Frontal cortex (tissue), 4 donors: ENCODE data around the gene GPD1. TPM values are rescaled to one million over a fixed set of nuclear protein-coding genes. Genes with fewer than 3 reads are reported as not detected.
"Not testable (repeated sequence)": the region's sequence is repeated elsewhere in the genome, so short reads cannot be mapped to it uniquely, and the experiment has no call there.

Experiments
- DNase-seq, 2 donors: peaks; one replicate each; pipeline ENCODE4 v3.0.0; 2012; ENCODE audit warnings: low spot score in 2 of 2
- FAIRE-seq: peaks from 2 replicates; lab custom pipeline; 2012; peaks lifted over from hg19 to GRCh38; lab: Jason Lieb, UNC
- total RNA-seq: library from RNA; depleted of rRNA; stranded (reverse); fragments of >200 nt; gene quantifications from one replicate; pipeline ENCODE4 v1.2.3, GENCODE V29; 2014
- donor health status: control.
- donor health status: control.
- donor health status: control.

GPD1 gene
- total RNA-seq, 1 donor from 2014 or later, result 9.4 TPM

DNA sequence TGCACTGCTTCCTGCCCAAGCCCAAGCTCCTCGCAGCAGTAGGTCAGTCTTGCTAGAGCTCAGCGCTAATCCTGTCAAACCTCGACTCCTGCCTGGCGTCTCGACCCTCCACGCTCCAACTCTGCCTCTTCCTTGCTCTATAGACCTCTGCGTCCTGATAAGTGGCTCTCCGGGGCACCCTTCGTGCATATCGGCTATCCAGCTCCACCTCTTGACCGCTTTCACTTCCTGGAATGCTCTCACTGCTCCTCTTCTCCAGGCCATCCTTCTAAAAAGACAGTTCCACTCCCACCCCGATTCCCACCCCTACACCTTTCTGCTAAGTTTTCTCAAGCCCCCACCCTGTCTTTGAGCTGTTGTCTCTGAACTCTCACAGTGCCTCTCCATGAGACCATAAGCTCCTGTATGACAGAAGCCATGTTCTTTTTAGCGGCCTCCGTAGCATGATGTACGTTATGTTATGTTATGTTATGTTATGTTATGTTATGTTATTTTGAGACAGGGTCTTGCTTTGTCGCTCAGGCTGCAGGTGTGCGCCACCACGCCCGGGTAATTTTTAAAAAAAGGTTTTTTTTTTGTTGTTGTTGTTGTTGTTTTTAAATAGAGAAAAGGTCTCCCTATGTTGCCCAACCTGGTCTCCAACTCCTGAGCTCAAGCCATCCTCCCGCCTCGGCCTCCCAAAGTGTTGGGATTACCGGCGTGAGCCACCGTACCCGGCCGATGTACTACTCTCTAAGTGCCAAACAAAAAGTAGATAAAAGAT lies 8.8 kb downstream of the GPD1 start:
- DNase-seq (peak in 1 of 2 donors; percentile 43), FAIRE-seq (no peak)

DNA sequence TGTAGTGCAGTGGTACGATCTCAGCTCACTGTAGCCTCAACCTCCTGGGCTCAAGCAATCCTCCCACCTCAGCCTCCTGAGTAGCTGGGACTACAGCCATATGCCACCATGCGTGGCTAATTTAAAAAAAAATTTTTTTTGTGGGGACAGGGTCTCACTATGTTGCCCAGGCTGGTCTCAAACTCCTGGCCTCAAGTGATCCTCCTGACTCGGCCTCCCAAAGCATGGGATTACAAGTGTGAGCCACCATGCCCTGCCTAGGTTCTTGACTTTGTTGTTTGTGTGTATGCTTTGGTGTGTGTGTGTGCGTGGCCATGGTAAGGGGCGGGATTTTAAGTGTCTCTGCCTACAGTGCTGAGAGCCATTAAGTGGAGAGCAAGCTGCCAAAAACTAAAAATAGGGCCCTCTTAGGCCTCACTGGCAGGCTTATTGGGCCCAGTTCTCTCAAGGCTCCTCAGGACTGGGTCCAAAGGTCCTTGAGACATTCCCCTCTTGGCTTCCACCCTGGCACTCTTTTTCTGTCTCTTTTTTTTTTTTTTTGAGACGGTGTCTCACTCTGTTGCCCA lies 13.3 kb downstream of the GPD1 start:
- no peak for DNase-seq
- FAIRE-seq, result no peak

DNA sequence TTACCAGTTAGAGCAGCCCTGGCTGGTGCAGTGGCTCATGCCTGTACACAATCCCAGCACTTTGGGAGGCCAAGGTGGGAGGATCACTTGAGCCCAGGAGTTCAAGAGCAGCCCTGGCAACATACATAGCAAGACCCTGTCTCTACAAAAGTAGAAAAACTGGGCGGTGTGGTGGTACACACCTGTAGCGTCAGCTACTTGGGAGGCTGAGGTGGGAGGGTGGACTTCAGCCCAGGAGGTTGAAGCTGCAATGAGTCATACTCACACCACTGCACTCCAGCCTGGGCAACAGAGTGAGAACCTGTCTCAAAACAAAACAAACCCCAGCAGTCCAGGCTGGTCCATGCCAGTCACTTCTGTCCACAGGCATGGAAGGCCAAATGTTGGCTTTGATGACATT lies 15.6 kb downstream of the GPD1 start:
- FAIRE-seq, result no peak
- DNase-seq, result no peak

DNA sequence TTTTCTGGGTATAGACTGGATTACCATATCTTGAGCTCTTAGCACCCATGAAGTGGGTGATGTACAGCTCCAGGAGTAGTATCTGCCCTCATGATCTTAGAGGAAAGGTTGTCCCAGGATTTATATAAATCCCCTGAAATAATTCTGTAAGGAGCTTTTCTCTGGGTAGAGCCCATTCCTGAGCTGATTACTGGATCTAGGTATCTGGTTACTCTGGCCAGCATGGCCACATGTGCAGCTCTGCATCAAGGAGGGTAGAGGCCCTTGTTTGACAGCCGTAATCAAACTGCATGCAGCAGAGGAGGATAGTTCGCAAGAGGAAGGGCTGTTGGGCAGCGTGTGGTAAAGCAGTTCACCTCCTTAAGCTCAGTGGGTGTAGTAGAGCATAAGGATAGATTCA lies 16.7 kb downstream of the GPD1 start:
- FAIRE-seq, result no peak
- DNase-seq, result no peak

DNA sequence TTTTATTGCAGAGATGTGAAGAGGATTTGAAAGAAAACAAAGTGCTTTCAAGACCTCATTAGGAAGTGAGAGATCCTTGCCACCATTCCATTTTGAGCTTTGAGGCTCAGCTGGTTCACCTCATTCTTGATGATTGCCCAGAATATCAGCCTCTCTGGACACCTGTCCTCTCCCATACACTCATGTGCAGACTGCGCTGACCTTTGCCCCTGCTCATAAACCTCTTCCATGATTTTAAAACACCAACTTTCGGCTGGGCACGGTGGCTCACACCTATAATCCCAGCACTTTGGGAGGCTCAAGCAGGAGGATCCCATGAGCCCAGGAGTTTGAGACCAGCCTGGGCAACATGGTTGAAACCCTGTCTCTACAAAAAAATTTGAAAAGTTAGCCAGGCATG lies 17.1 kb downstream of the GPD1 start:
- FAIRE-seq (no peak), DNase-seq (no peak)

DNA sequence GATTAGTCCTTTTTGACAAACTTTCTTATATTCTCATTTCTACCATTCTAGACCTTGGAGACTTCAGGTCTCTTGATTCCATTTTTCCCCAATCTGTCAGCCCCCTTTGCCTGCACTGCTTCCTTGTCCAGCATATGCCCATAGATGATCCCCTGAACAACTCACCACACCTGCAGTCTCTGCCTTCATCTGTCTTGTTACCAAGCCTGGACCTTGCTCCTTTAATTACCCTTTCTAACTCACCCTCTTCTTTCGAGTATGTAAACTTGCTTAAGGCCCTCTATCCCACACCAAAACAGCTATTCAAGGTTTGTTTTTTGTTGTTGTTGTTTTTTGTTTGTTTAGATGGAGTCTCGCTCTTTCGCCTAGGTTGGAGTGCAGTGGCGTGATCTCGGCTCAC lies 17.8 kb downstream of the GPD1 start:
- FAIRE-seq, result no peak
- DNase-seq, result no peak

DNA sequence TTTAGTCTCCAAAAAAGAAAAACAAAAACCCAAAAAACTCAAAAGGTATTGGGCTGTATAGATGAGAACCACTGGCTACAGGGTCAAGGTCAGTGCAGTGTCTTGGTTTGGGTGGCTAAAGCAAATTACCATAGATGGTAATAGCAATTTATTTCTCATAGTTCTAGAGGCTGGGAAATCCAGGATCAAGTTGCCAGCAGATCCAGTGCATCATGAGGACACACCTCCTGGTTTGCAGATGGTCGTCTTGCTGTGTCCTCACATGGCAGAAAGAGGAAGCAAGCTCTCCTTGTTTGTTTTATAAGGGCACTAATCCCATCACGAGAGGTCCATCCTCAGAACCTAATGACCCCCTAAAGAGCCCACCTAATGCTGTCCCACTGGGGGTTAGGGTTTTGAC lies 19.4 kb downstream of the GPD1 start:
- FAIRE-seq (no peak), DNase-seq (no peak)

DNA sequence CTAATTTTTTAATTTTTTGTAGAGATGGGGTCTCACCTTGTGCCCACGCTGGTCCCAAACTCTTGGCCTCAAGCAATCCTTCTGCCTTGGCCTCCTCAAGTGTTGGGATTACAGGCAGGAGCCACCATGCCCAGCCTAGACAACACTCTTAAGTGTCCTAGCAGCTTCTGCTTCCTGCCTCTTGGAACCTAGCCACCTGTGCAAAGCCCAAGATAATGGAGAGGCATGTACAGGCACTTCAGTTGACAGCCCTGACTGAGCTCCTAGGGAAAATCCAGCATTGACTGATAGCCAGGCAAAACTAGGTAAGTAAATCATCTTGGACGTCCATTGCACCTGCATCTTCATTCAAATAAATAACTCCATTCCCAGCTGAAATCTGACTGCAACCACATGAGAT lies 23.7 kb downstream of the GPD1 start:
- no peak for DNase-seq
- no peak for FAIRE-seq

DNA sequence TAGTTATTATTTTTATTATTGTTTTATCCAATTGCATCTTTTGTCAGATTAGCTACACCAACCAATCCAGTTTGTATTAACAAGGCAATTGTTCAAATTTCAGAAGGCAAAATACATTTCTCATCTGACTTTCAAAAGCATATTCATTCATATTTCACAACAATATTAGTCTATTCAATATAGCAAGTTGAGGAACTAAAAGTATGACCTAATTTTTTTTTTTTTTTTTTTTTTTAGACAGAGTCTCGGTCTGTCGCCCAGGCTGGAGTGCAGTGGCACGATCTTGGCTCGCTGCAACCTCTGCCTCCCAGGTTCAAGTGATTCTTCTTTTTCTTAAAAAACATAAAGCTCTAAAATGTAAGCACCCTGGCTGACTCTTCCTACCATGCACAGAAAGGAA lies 25.5 kb downstream of the GPD1 start:
- no peak for FAIRE-seq
- DNase-seq, result no peak

DNA sequence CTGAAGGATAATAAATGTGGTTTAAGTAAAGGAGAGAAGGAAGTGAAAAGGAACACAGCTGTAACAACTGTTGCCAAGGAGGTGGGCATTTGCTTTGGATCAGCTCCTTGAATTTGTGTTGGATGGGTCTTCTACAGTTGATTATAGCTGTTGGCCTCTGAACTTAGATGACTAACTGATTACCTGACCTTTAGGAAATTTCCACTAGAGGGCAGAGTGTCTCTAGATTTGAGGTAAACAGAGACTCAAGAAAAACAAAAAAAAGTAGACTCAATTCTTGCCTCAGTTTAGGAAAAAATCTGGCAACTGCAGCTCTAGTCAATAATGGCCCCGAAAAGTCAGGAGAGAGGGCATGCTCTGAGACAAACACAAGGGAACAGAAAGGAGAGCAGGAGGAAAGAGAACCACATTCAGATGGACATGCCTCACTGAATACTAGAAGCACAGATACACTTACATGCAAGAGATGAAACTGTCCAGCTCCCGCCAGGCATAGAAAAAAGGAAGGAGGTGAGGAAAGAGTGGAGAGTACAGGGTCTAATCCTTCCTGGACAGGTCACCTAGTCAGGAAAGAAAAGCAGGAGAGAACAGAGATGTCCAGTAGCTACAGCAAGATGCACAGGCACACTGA lies 28.8 kb downstream of the GPD1 start:
- DNase-seq, result no peak
- FAIRE-seq, result no peak

DNA sequence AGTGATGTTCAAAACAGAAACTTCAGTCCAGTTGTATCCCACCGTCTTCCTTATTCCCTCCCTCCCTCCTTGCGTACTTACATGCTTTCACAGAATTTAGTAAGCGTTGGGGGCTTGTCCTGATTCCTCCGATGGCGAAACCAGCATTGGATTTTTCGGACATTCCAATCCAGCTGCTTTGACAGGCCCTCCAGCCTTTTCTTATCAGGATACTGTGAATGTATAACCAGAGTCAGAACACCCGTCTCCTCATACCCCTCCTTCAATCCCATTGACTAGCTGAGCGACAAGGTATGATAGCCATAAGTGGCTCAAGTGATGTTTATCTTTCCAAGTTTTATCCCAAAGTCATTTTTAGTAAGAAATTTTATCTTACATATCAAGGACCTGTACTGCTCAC lies 39.2 kb downstream of the GPD1 start:
- no peak for DNase-seq
- no peak for FAIRE-seq

DNA sequence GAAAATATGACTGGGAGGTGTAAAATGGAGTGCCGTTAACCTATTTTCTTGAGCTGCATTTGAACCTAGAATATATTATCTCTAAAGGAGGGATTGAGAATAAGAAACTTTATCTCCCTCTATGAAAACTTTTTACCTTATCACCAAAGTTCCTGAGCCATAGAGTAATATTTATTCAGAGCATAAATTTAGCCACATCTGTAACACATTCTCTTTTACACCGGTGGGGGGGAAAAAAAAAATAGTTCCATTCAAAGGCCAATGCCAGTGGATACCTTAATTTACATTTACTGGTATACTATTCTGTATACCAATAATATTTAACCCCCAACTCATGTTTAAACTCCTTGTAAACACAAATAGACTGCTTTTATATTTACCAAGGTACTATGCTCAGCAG lies 41.6 kb downstream of the GPD1 start:
- DNase-seq (no peak), FAIRE-seq (no peak)

DNA sequence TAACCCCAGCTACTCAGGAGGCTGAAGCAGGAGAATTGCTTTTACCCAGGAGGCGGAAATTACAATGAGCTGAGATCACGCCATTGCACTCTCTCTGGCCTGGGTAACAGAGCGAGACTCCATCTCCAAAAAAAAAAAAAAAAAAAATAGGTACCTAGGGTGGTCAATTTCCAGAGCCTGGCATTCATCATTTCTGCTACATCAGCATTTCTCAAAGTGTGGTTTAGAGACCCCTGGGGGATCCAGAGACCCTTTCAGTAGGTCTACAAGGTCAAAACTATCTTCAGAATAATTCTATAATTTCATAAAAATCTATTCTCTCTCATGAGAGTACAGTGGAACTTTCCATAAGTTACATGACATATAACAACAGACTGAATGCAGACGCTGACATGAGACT lies 43.5 kb downstream of the GPD1 start:
- FAIRE-seq, result no peak
- DNase-seq, result no peak

DNA sequence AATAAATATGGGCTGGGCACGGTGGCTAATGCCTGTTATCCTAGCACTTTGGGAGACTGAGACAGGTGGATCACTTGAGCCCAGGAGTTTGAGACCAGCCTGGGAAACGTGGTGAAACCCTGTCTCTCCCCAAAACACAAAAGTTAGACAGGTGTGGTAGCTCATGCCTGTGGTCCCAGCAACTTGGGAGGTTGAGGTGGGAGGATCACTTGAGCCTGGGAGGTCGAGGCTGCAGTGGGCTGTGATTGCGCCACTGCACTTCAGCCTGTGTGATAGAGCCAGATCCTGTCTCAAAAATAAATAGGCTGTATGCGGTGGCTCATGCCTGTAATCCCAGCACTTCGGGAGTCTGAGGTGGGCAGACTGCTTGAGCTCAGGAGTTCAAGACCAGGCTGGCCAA lies 44.2 kb downstream of the GPD1 start:
- not testable (repeated sequence) for DNase-seq, FAIRE-seq

DNA sequence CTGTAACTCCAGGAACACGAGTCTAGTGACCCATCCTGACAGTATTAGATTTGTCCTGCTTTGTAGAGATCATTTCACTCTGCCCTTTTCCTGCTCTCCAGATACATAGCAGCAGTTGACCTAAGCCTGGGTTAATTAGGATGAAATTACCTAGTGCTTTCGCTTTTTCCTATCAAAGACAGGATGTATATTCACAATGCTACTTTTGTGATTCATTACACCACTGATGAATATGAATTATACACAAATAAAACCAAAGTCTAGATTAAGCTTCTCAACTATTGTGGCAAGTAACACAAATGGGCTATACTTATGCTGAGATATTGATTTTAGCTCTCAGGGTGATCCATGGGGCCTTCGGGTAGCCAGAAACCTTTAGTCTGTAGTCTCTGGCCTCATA lies 45.5 kb downstream of the GPD1 start:
- DNase-seq, result no peak
- FAIRE-seq, result no peak

DNA sequence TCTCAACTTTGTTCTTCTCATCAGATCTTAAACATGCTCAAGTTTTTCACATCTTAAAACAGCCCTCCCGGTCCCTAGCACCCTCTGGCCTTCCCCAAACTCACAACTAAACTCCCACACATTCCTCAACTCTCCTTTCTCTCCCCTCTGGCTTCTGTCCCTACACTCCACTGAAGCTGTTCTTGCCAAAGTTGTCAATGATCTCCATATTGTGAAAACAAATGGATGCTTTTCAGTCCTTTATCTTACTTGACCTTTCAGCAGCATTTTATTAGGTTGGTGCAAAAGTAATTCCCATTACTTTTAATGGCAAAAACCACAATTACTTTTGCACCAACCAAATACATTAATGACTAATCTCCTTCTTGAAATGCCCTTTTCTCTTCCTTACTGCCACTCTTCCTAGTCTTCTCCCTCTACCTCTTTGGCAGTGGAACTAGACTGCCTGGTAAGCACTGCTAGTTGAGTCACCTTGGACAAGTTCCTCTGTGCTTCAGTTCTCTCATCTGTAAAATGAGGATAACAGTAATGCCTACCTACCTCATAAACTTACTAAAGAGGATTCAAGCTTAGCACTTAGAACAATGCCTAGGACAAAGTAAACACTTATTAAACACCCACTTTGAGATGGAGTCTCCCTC lies 47.4 kb downstream of the GPD1 start:
- FAIRE-seq, result no peak

DNA sequence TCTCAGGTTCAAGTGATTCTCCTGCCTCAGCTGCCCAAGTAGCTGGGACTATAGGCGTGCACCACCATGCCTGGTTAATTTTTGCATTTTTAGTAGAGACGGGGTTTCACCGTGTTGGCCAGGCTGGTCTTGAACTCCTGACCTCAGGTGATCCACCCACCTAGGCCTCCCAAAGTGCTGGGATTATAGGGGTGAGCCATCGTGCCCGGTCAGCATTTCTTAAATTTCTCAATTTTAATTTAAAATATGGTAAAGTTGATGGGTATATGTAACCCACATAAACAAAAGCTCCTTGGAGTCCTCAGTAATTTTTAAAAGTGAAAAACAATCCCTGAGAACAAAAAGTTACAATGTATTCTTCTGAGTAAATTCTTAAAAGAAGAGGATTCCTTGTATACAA lies 51.1 kb downstream of the GPD1 start:
- not testable (repeated sequence) for FAIRE-seq, DNase-seq

More for the DNA sequence above, 47.4 kb downstream of the GPD1 start:
- DNase-seq, result no peak

DNA sequence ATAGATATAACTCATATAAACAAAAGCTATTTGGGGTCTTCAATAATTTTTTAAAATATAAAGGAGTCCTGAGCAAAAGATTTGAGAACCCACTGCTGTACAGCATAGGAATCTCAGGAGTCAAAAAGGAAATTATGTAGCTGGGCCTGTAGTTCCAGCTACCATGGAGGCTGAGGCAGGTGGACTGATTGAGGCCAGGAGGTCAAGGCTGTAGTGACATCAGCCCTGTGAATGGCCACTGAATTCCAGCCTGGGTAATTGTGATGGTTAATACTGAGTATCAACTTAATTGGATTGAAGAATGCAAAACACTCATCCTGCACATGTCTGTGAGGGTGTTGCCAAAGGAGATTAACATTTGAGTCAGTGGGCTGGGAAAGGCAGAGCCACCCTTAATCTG lies 52.8 kb downstream of the GPD1 start:
- FAIRE-seq, result no peak
- no peak for DNase-seq

DNA sequence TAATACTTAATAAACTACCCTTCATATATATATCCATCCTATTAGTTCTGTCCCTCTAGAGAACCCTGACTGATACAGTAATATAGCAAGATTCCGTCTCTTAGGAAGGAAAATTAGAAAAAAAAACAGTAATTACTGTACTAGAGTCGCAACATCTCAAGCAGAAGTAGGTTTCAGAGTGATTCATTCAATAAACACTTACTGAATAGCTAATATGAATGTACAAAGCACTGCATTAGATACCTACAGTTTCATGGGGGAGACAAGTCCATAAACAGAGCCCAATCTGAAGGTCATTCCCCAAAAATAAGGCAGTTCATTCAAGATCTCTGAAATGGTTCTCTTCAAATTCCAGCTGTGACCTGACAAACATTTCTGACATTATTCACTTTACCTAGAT lies 53.5 kb downstream of the GPD1 start:
- FAIRE-seq (no peak), DNase-seq (no peak)

DNA sequence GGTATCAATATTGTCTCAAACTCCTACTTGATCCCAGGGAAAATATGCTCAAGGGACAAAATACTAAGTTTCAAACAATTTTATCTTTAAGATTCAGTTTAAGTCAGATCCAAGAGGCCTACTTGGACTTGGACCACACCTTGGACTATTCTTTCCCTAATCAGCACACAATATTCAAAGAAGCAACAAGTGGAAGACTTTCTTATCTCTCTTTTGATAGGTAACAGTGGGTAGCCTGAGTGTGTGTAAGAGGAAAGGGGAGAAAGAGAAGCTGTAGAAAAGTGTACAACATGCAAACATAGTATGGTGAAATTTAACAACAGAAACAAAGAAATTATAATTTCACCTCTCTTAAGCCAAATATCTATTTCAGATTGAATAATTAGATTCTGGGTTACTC lies 56.8 kb downstream of the GPD1 start:
- FAIRE-seq (no peak), DNase-seq (no peak)
